PC-9 (cell line): ENCODE data around the gene ENG. TPM values are rescaled to one million over a fixed set of nuclear protein-coding genes. Genes with fewer than 3 reads are reported as not detected.

Source experiments
- BruUV-seq: library from RNA; stranded (reverse); fragments of 400-500 nt; replicated peaks from 2 replicates; lab custom pipeline; 2021; lab: Mats Ljungman, UMichigan
- CTCF ChIA-PET: fragments of 300-600 bp; sonication (Branson Sonifier 250); formaldehyde crosslinking; loops from one replicate; lab custom pipeline; 2022; ENCODE audit warnings: antibody characterized with exemption; lab: Charles Lee
- POLR2A ChIA-PET: fragments of 300-600 bp; sonication (Branson Sonifier 250); formaldehyde crosslinking; loops from one replicate; lab custom pipeline; 2022; ENCODE audit warnings: antibody characterized with exemption; ENCODE audit not compliant: unreplicated experiment; lab: Charles Lee
- DNase-seq, 2 experiments: peaks; one replicate each; pipeline versions ENCODE4 v3.0.0 to v3.0.0-alpha.2; 2015 to 2022; ENCODE audit warnings: mixed read lengths in 1 of 2
- H2AFZ ChIP-seq: fragments of 200-600 bp; sonication (generic); 2 replicates; pipeline ENCODE4 v1.8.1; 2017; ENCODE audit warnings: antibody characterized with exemption
- H3F3A ChIP-seq: fragments of 200-600 bp; sonication (generic); 2 replicates; pipeline ENCODE4 v1.8.1; 2017; ENCODE audit warnings: antibody characterized with exemption, mild to moderate bottlenecking, low read depth; ENCODE audit not compliant: insufficient read depth
- H3K27ac ChIP-seq: fragments of 200-600 bp; sonication (generic); 2 replicates; pipeline ENCODE4 v1.6.1; 2016; ENCODE audit warnings: mixed run types
- H3K27me3 ChIP-seq: fragments of 200-600 bp; sonication (generic); 2 replicates; pipeline ENCODE4 v1.6.1; 2016; ENCODE audit warnings: low read depth, mixed run types; ENCODE audit not compliant: insufficient read depth
- H3K36me3 ChIP-seq: fragments of 200-600 bp; sonication (generic); 2 replicates; pipeline ENCODE4 v1.6.1; 2016; ENCODE audit warnings: low read depth, mixed run types
- H3K4me1 ChIP-seq: fragments of 200-600 bp; sonication (generic); replicated peaks from 2 replicates; pipeline ENCODE4 v1.6.1; 2016; ENCODE audit warnings: mixed run types; ENCODE audit not compliant: insufficient read depth
- H3K4me2 ChIP-seq: fragments of 200-600 bp; sonication (generic); 2 replicates; pipeline ENCODE4 v1.6.1; 2017; ENCODE audit warnings: mixed run types
- H3K4me3 ChIP-seq: fragments of 200-600 bp; sonication (generic); 2 replicates; pipeline ENCODE4 v1.6.1; 2016; ENCODE audit warnings: mixed run types
- H3K79me2 ChIP-seq: fragments of 200-600 bp; sonication (generic); 2 replicates; pipeline ENCODE4 v1.6.1; 2017; ENCODE audit warnings: low read depth, mixed run types
- H3K9me2 ChIP-seq: fragments of 200-600 bp; sonication (generic); 2 replicates; pipeline ENCODE4 v1.8.1; 2017; ENCODE audit warnings: mild to moderate bottlenecking; ENCODE audit not compliant: insufficient read depth
- H3K9me3 ChIP-seq: fragments of 200-600 bp; sonication (generic); 2 replicates; pipeline ENCODE4 v1.8.1; 2016; ENCODE audit warnings: low read depth; ENCODE audit not compliant: insufficient read depth
- H4K20me1 ChIP-seq: fragments of 200-600 bp; sonication (generic); 2 replicates; pipeline ENCODE4 v1.8.1; 2017; ENCODE audit not compliant: insufficient read depth
- EZH2 ChIP-seq: fragments of 200-600 bp; sonication (generic); IDR thresholded peaks from 2 replicates; pipeline ENCODE4 v1.8.0; 2017; ENCODE audit warnings: antibody characterized with exemption, low read depth
- intact Hi-C: fragments of 100-400 bp; cut with micrococcal nuclease; formaldehyde crosslinking; loops from one replicate; pipeline ENCODE4 v1.10.0; 2022; ENCODE audit not compliant: unreplicated experiment
- total RNA-seq: library from RNA; stranded (reverse); gene quantifications from 2 replicates; pipeline ENCODE4 v1.2.3, GENCODE V29; 2021
- TF ChIP-seq, protein P1 (sequence below): fragments of 200-600 bp; sonication (generic); conservative IDR thresholded peaks from 2 replicates; pipeline ENCODE4 v1.6.1; 2017; ENCODE audit warnings: mixed run types, antibody characterized with exemption, mild to moderate bottlenecking, moderate library complexity

The ENG gene
- total RNA-seq, 1 experiment from 2014 or later, result 23.1 TPM

GRCh38 chr9:127817881-127818434, 36.5 kb downstream of the ENG start:
- H3K27me3 ChIP-seq, result no peaks in the 10 kb centered on the region
- no peak overlapping the region for H3K4me3 ChIP-seq
- H3F3A ChIP-seq, result peaks cover 20% of the 10 kb centered on the region; the same call in 1 of the 2 replicates
- no peak for DNase-seq
- ChIA-PET CTCF (no interaction called here), POLR2A (interaction anchor here (0.7 to 0.9 kb wide), 2 partner anchors 17 to 257 kb away, joined by 4 to 5 read pairs; no protein-coding TSS in a partner anchor)
- no peaks in the 10 kb centered on the region for H3K79me2 ChIP-seq
- H3K27ac ChIP-seq, result no peak overlapping the region
- no peak overlapping the region for H3K4me2 ChIP-seq
- 0 out of 2 replicates have a peak, but pooled peaks cover 1% of the 10 kb centered on the region for H4K20me1 ChIP-seq
- H3K36me3 ChIP-seq, result 0 out of 2 replicates have a peak, but pooled peaks cover under 1% of the 10 kb centered on the region
- no peak for TF ChIP-seq EZH2
- TF ChIP-seq, protein P1, sequence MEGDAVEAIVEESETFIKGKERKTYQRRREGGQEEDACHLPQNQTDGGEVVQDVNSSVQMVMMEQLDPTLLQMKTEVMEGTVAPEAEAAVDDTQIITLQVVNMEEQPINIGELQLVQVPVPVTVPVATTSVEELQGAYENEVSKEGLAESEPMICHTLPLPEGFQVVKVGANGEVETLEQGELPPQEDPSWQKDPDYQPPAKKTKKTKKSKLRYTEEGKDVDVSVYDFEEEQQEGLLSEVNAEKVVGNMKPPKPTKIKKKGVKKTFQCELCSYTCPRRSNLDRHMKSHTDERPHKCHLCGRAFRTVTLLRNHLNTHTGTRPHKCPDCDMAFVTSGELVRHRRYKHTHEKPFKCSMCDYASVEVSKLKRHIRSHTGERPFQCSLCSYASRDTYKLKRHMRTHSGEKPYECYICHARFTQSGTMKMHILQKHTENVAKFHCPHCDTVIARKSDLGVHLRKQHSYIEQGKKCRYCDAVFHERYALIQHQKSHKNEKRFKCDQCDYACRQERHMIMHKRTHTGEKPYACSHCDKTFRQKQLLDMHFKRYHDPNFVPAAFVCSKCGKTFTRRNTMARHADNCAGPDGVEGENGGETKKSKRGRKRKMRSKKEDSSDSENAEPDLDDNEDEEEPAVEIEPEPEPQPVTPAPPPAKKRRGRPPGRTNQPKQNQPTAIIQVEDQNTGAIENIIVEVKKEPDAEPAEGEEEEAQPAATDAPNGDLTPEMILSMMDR, result no peak
- intact Hi-C loops, result no loop called here
- no peaks in the 10 kb centered on the region for H3K9me3 ChIP-seq
- no TSS peak for BruUV-seq
- H3K4me1 ChIP-seq, result no peaks in the 10 kb centered on the region
- no peaks in the 10 kb centered on the region for H3K9me2 ChIP-seq
- H2AFZ ChIP-seq, result no peak overlapping the region

DNA sequence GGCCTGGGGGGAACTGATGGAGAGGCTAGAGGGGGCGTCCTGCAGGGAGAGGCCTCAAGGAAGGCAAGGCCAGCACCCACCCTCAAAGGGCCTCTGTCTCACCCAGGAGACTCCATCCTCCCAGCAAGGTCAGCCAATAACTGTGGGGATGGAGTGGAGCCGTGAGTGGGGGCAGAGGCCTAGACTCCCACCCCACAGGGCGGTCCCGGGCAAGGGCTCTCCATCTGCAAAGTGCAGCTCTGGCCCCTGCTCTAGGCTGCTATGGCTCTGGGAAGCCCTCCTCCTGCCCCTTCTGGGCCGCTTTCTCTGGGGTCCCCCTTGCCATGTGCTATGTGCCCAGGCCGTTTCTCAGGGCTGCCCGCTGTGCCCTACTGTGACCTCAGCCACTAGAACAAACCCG, 37.7 kb downstream of the ENG start:
- H3K4me3 ChIP-seq, result no peak overlapping the region
- POLR2A ChIA-PET, result no interaction called here
- no peaks in the 10 kb centered on the region for H3K9me2 ChIP-seq
- H3K79me2 ChIP-seq, result no peaks in the 10 kb centered on the region
- no peaks in the 10 kb centered on the region for H3K27me3 ChIP-seq
- no peak for DNase-seq
- no peak overlapping the region for H3K4me2 ChIP-seq
- intact Hi-C loops, result no loop called here
- no TSS peak for BruUV-seq
- no peaks in the 10 kb centered on the region for H3K4me1 ChIP-seq
- TF ChIP-seq, protein P1, result no peak
- no peak for TF ChIP-seq EZH2
- no peaks in the 10 kb centered on the region for H3K9me3 ChIP-seq
- H2AFZ ChIP-seq, result no peak overlapping the region
- H3F3A ChIP-seq, result 0 out of 2 replicates have a peak, but pooled peaks cover 10% of the 10 kb centered on the region
- 0 out of 2 replicates have a peak, but pooled peaks cover 12% of the 10 kb centered on the region for H3K36me3 ChIP-seq
- H3K27ac ChIP-seq, result no peak overlapping the region
- CTCF ChIA-PET, result no interaction called here
- H4K20me1 ChIP-seq, result 0 out of 2 replicates have a peak, but pooled peaks cover 8% of the 10 kb centered on the region

DNA sequence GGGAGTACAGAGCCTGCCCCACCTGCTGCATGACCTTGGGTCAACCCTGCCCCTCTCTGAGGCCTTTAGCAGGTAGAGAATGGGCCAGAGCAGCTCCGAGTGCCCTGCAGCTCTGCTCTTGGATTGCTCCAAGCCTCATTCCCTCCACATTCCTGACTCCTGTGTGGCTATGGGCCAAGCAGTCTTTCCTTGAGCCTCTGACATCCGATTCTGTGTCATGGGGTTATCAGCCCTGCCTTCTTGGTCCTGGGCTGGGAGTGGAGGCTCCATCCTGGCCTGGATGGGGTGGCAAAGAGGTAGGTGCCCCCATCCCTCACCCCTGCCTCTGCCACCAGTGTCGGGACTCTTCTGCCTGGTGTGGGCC, 38.1 kb downstream of the ENG start:
- H3K79me2 ChIP-seq, result no peaks in the 10 kb centered on the region
- no peak overlapping the region for H3K4me2 ChIP-seq
- H4K20me1 ChIP-seq, result 0 out of 2 replicates have a peak, but pooled peaks cover 8% of the 10 kb centered on the region
- TF ChIP-seq, protein P1, result no peak
- TF ChIP-seq EZH2, result no peak
- BruUV-seq, result no TSS peak
- ChIA-PET CTCF (no interaction called here), POLR2A (no interaction called here)
- 0 out of 2 replicates have a peak, but pooled peaks cover 11% of the 10 kb centered on the region for H3F3A ChIP-seq
- H3K9me3 ChIP-seq, result no peaks in the 10 kb centered on the region
- intact Hi-C loops, result no loop called here
- H3K27ac ChIP-seq, result no peak overlapping the region
- no peak overlapping the region for H3K4me3 ChIP-seq
- H3K27me3 ChIP-seq, result no peaks in the 10 kb centered on the region
- 0 out of 2 replicates have a peak, but pooled peaks cover 16% of the 10 kb centered on the region for H3K36me3 ChIP-seq
- no peaks in the 10 kb centered on the region for H3K4me1 ChIP-seq
- H2AFZ ChIP-seq, result no peak overlapping the region
- no peak for DNase-seq
- H3K9me2 ChIP-seq, result no peaks in the 10 kb centered on the region
